Stimulated activated CD4-positive, alpha-beta T cell treated with anti-CD3 and anti-CD28 coated beads, Interleukin-4, amount 100 ng/mL, for 1 hour (primary cell): Measurements from ENCODE around the gene TRAPPC2L.
A peak's percentile ranks its signal among the peaks of the same experiment; 100 is the strongest.

ENCODE experiments used
- DNase-seq: peaks from one replicate; pipeline ENCODE4 v3.0.0-alpha.2; 2020

Gene TRAPPC2L, protein sequence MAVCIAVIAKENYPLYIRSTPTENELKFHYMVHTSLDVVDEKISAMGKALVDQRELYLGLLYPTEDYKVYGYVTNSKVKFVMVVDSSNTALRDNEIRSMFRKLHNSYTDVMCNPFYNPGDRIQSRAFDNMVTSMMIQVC

DNA sequence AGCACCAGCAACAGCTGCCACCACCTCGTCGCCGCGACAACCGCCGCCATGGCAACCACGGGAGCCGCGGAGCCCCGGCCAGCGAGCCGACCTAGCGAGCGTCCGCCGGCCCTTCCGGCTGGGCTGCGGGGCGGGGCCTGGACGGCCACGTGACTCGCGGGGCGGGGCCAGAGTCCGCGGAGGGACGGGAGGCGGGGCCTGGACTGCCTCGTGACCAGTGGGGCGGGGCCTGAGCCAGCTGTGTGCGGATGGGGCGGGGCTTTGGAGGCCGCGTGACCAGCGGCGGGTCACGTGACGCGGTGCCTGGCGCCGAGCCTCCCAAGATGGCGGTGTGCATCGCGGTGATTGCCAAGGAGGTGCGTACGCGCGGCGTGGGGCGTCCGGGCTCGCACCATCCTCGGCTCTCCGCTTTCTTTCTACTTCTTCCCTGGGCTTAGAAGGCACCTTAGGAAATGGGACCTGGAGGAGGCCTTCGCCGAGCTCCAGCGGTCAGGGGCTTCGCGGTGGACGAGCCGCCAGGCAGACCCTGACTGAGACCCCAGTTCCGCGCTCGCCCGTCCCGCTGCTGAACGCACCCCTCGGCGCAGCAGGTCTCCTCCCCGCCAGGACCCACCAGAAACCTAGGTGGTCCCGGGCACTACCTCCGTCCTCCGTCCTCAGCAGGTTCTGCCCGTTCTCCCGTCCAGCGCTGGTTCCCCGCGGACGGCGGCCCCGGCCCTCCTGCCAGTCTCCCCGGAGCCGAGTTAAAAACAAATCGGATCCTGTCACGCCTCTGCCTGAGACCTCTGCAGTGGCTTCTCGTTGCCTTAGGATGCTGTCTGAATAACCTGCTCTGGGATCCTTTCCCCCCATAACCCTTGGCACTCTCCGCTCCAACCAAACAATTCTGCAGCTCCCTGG is at the start of gene TRAPPC2L, which contains the start of gene GALNS:
Gene TRAPPC2L, plus strand, starts transcription at position 300 of the 900 bp plus-strand sequence. Its CDS starts 24 bp downstream, at position 324.
Gene GALNS, minus strand, starts transcription at position 120 of the 900 bp plus-strand sequence. Its CDS starts 70 bp downstream, at position 50.
- DNase-seq, result peak; percentile 100

GRCh38 chr16:88807142-88807625 is 49.7 kb upstream of the TRAPPC2L start:
- DNase-seq, result peak; percentile 22

- no peak for DNase-seq
Observed at GRCh38 chr16:88807626-88808453, 49.1 kb upstream of the TRAPPC2L start.

DNA sequence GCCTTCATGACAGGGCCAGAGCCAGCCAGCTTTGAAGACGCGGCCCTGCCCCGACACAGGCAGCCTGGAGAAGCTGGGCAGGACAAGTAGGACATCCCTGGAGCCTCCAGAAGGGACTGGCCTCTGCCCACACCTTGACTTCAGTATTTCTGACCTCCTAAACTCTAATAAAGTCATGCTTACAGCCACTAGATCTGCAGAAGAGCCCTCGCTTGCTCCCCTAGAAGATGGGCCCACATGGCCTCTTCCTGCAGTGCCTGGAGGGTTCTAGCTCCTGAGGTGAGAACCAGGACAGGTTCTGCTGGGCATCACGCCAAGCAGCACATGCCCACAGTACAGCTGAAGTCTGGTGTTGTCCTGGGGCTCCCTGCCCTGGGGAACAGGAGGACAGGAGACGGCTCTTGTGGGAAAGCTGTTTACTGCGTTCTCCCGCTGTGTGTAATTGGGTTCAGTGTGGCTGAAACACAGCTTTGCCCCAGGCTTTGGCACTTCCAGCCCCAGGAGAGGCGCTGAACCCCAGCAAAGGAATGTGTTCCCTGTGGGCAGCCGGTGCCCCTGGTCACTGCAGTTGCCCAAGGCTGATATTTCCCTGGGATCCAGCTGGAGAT is 47.8 kb upstream of the TRAPPC2L start:
- DNase-seq, result no peak

- DNase-seq, result no peak
Observed at GRCh38 chr16:88809676-88810165, 47.2 kb upstream of the TRAPPC2L start.

DNA sequence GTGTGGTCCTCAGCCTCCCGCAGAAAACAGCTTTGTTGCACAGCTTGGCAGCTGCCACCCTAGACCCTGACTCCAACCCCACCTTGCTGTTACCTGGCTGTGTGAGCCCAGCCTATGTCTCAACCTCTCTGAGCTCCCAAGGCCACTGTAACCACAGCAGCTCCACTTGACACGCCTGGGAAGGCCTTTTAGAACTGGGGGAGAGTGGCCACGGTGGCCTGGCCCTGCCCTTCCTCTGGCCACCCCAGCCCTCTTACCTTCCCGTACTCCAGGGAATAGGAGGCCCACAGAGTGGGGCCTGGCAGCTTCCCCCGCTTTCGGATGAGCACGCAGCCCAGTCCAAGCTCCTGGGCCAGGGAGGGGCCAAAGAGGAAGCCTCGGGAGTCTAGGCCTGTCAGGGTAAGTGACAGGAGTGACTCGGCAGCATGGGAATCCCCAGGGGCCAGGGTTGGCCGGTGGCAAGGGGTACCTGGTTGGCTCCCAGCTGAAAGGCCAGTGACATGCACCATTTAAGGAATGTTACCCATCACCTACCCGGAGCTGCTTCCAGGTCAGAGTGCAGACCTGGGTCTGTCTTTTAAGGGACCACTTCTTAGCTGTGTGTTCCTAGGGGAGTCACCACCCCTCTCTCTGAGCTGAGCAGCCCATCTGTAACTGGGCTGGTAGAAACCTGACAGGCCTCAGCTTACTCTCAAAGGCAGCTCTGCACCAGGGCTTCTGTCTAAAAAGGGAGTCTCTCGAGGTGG is 46.6 kb upstream of the TRAPPC2L start:
- peak; percentile 46 for DNase-seq

- peak; percentile 72 for DNase-seq
Observed at GRCh38 chr16:88810912-88811768, 45.8 kb upstream of the TRAPPC2L start.

DNA sequence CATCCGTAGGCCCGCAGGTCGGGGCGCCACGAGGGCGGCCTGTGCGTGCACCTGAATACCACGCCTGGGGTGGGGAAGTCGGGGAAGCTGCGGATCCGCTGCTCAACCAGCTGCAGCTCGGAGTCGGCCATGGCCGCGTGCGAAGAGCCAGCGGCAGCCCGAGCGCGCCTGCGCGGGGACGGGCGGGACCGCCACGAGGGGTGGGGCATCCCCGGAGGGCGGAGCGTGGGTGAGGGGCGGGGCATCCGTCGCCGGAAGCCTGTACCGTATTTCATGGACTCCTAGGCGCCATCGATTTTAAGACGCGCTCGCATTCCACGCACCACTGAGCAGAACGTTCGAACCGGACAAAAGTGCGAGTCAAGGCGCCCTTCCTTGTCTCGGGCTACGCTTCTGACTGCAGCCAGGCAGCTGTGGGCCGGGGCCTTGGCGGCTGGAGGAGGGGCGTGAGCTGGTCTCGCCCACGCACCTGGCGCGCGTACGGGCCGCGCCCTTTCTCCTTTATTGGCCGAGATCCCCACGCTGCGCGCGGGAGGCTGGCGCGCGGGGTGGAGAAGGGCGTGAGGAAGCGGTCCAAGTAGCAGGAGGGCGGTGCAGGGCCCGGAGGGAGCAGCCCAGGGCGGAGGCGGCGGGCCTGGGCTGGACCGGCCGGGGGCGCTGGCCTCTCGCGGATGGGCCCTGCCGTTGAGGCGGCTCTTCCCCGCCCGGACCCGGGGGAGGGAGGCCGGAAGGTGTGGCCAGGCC is 45.0 kb upstream of the TRAPPC2L start, which contains the start of gene APRT:
Gene APRT, minus strand, starts transcription at position 160 of the 744 bp plus-strand sequence. Its CDS starts 29 bp downstream, at position 131.
- DNase-seq, result peak; percentile 98

DNA sequence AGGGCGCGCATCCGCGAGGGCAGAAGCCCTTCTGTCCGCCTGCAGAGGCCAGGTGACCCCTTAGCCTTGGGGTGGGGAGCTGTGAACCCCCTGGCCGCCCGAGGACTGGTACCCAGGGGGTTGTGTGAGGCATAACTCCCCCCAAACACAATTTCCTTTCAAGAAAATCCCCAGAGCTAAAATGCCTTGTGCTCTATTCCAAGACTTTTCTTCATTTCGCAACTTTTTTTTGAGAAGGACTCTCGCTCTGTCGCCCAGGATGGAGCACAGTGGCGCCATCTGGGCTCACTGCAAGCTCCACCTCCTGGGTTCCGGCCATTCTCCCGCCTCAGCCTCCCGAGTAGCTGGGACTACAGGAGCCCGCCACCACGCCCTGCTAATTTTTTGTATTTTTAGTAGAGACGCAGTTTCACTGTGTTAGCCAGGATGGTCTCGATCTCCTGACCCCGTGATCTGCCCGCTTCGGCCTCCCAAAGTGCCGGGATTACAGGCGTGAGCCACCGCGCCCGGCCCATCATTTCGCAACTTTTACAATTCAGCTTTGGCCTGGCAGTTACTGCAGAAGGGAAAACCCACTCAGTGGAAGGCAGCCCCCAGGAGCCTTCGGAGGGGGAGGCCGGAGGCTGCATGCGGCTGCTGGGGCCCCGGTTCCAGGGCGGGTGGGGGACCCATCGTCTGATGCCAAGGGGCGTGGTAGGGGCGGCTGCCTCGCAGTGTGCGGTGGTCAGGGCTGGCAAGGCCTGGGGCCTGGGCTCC is 44.2 kb upstream of the TRAPPC2L start:
- DNase-seq, result no peak

DNA sequence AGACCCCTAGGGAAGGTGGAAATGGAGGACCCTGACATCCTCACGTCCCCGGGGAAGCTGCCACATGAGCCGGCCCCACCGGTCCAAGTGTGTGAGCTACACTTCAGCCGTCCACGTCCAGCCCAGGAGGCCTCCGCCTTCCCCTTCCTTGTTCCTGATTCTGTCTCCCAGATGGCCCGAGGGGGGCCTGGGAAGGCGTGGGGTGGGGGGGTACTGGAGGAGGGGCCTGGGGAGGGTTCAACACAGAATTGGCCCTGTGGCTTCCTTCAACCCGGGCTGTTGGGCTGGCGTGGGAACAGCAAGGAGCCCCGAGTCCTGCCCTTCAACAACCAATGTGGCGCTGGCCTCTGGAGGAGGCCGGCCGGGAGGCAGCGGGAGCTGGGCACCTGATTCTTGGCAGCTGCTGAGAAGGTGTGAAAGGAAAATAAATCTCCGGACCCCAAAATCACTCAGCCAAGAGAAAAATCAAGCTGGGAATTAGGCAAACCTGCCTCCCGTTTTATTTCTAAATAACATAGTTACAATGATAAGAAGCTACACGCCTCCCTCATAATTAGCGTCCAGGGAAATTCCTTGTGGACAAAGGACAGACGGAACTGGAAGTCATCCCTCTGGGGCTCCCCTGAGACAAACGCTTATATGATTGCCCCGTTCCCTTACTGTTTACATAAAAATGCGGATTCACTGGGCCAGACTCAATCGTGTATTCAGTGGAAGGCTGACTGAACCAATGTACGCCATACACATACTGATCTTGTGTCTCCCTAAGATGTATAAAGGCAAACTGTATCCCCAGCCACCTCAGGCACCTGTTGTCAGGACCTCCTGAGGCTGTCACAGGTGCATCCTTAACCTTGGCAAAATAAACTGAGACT is 43.4 kb upstream of the TRAPPC2L start:
- no peak for DNase-seq

DNA sequence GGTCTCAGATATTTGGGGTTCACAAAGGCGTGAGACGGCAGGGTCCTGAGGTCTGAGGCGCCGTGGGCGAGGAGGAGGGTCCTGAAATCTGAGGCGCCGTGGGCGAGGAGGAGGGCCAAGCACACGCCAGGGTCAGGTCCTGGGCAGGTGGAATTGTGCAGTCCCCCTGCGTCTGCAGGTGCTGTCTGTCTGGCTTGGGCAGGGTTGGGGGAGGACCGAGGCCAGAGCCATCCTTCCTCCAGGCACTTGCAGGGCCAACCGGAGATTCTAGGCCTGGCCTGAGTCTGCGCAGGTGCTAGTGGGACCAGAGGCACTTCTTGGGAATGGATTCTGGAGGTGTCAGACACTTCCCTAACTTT is 42.8 kb upstream of the TRAPPC2L start:
- no peak for DNase-seq

GRCh38 chr16:88815227-88815626 is 41.7 kb upstream of the TRAPPC2L start:
- no peak for DNase-seq

GRCh38 chr16:88815901-88816589 is 40.9 kb upstream of the TRAPPC2L start:
- DNase-seq, result peak; percentile 69

DNA sequence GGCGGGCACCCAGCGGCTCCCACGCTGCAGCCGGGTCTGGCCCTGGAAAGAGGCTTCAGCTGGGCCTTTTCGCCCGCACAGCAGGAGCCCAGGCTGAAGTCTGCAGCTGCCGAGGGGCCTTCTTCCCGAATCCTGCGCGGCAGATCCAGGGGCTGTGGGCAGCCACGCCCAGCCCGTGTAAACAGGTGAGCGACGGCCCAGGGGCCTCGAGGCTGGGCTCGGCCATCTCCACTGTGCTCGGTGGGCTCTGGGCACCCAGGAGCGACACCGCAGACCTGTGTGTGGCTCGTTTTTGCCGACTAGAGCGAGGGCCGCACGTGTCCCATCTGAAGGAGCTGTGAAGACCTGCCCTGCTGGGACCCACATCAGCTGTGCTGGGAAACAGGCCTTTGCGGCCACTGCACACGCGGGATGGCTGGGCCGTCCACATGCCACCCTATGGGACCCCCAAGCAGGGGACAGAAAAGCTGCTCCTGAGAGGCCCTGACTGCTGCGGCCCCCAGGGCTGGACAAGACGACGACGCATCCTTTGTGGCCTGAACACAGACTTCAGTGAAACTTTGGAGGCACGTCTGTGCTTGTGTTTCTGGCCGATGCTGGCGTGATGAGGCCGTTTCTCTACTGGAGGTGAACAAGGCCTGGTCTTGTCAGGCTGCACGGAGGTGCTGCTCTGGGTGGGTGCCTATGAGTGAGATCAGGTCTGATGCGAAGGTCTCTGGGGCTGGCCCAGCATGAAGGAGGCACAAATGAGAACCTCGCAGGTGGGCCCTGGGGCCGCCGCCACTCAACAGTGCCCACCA is 40.0 kb upstream of the TRAPPC2L start:
- DNase-seq, result no peak

GRCh38 chr16:88817785-88818574 is 38.9 kb upstream of the TRAPPC2L start:
- no peak for DNase-seq

GRCh38 chr16:88818575-88818874 is 38.4 kb upstream of the TRAPPC2L start:
- no peak for DNase-seq
